ENCODE results near the gene IGF2.

Gene IGF2

DNA sequence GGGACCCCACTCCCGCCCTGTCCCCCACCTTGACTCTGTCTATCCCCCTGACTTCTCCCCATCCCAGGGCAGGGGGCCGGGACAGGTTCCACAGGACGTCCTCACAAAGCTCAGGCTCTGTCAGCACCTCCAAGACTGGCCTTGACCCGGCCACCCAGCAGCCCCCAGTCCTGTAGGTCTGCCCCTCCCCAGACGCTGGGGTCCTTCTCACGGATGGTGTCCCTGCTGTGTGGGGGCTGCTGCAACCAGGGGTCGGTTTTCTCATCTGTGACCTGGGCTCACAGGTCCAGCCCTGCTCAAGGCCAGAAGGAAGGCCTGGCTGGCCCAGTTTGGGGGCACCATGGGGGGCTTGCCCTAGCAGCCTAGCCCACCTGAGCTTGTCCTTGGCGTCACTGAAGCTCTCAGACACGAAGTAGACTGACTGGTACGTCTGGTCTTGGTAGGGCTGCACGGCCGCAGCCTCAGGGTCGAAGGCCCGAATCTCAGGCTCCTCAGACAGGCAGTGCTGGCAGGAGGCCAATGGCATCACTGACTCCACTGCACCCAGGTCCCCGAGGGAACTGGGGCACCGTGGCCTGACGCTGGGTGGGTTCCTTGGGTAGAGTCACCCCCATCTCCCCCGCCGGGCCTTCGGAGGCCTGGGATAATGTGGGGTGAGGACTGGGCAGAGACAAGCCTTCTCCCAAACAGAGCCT, 25.8 kb upstream of the IGF2 start:
- H3K4me3 Mint-ChIP-seq, result no peak overlapping the region
- H3K4me1 Mint-ChIP-seq, result peaks cover 13% of the 10 kb centered on the region
- no peak overlapping the region for H3K27ac Mint-ChIP-seq
- no peaks in the 10 kb centered on the region for H3K27me3 Mint-ChIP-seq (ENCODE audit: low read depth, poor library complexity)
- TF ChIP-seq, protein P1, sequence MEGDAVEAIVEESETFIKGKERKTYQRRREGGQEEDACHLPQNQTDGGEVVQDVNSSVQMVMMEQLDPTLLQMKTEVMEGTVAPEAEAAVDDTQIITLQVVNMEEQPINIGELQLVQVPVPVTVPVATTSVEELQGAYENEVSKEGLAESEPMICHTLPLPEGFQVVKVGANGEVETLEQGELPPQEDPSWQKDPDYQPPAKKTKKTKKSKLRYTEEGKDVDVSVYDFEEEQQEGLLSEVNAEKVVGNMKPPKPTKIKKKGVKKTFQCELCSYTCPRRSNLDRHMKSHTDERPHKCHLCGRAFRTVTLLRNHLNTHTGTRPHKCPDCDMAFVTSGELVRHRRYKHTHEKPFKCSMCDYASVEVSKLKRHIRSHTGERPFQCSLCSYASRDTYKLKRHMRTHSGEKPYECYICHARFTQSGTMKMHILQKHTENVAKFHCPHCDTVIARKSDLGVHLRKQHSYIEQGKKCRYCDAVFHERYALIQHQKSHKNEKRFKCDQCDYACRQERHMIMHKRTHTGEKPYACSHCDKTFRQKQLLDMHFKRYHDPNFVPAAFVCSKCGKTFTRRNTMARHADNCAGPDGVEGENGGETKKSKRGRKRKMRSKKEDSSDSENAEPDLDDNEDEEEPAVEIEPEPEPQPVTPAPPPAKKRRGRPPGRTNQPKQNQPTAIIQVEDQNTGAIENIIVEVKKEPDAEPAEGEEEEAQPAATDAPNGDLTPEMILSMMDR (IDR thresholded peaks at IDR 0.05), result no peak
- DNase-seq, result no peak
- no peaks in the 10 kb centered on the region for H3K36me3 Mint-ChIP-seq (ENCODE audit: low read depth)
- H3K9me3 Mint-ChIP-seq, result no peaks in the 10 kb centered on the region

DNA sequence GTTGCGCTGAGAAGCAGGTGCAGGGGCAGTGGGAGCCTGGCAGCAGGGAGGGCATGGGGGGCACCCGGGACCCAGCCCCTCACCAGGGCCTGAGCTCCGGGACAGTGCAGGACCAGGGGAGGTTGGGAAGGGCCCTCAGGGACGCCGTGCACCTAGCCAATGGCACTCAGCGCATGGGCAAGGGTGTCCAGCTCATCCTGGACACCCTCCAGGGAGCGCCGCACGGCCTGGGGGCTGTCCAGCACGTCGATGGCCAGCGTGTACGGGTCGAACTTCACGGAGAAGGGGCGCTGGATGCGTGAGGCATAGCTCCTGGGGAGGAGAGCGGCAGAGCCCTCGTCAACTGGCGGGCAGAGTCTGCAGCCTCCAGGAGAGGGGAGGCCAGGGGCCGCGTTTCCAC, 24.9 kb upstream of the IGF2 start:
- H3K27ac Mint-ChIP-seq, result no peak overlapping the region
- DNase-seq, result no peak
- TF ChIP-seq, protein P1 (IDR thresholded peaks at IDR 0.05), result no peak
- peaks cover 13% of the 10 kb centered on the region for H3K4me1 Mint-ChIP-seq
- no peak overlapping the region for H3K4me3 Mint-ChIP-seq
- no peaks in the 10 kb centered on the region for H3K9me3 Mint-ChIP-seq
- no peaks in the 10 kb centered on the region for H3K27me3 Mint-ChIP-seq (ENCODE audit: low read depth, poor library complexity)
- no peaks in the 10 kb centered on the region for H3K36me3 Mint-ChIP-seq (ENCODE audit: low read depth)

DNA sequence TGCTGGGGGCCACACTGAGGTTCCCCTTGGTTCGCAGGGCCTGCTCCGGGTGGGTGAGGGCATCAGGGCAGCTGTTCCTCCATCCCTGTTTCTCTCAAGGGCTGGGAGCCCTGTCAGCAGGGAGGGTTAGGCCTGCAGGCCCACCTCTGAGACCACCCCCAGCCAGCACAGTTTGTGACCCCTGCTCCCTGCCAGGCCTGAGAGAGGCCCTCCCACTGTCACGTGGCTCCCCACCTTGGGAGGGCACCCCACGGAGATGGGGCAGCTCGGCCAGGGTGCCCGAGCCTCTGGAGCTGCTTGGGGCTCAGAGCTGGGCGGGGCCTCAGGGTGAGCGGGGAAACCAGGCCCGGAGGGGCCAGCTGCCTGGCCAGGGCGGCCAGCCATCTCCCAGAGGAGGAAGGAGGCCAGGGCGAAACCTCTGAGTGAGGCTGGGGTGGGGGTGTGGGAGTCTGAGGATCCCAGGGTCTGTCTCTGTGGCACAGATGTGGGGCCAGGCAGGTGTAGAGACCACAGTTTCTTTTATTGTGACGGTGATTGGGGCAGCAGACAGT, 24.3 kb upstream of the IGF2 start:
- Mint-ChIP-seq H3K27me3 (ENCODE audit: low read depth, poor library complexity) (no peaks in the 10 kb centered on the region), H3K9me3 (no peaks in the 10 kb centered on the region), H3K36me3 (ENCODE audit: low read depth) (no peaks in the 10 kb centered on the region), H3K4me1 (peaks cover 8% of the 10 kb centered on the region), H3K27ac (no peak overlapping the region), H3K4me3 (no peak overlapping the region)
- no peak for DNase-seq
- TF ChIP-seq, protein P1 (IDR thresholded peaks at IDR 0.05), result no peak

DNA sequence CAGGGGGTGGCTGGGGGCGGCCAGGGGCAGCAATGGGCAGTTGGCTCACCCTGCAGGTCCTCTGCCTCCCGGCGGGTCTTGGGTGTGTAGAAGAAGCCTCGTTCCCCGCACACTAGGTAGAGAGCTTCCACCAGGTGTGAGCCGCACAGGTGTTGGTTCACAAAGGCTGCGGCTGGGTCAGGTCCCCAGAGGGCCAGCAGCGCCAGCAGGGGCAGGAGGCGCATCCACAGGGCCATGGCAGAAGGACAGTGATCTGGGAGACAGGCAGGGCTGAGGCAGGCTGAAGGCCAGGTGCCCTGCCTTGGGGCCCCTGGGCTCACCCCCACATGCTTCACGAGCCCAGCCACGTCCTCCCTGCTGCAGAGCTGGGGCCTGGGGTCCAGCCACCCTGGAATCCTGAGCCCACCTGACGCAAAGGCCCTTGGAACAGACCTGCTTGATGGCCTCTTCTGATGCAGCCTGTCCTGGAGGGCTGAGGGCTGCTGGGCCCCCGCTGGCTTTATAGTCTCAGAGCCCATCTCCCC, 21.6 kb upstream of the IGF2 start, which contains the start of gene INS:
Gene INS, minus strand, starts transcription at position 474 of the 524 bp plus-strand sequence. Its CDS starts 238 bp downstream, at position 236.
- DNase-seq, result no peak
- Mint-ChIP-seq H3K4me1 (no peaks in the 10 kb centered on the region), H3K36me3 (ENCODE audit: low read depth) (no peaks in the 10 kb centered on the region), H3K9me3 (no peaks in the 10 kb centered on the region), H3K27ac (no peak within 1 kb of the TSS), H3K27me3 (ENCODE audit: low read depth, poor library complexity) (no peaks in the 10 kb centered on the region), H3K4me3 (no peak within 1 kb of the TSS)
- TF ChIP-seq, protein P1 (IDR thresholded peaks at IDR 0.05), result no peak

DNA sequence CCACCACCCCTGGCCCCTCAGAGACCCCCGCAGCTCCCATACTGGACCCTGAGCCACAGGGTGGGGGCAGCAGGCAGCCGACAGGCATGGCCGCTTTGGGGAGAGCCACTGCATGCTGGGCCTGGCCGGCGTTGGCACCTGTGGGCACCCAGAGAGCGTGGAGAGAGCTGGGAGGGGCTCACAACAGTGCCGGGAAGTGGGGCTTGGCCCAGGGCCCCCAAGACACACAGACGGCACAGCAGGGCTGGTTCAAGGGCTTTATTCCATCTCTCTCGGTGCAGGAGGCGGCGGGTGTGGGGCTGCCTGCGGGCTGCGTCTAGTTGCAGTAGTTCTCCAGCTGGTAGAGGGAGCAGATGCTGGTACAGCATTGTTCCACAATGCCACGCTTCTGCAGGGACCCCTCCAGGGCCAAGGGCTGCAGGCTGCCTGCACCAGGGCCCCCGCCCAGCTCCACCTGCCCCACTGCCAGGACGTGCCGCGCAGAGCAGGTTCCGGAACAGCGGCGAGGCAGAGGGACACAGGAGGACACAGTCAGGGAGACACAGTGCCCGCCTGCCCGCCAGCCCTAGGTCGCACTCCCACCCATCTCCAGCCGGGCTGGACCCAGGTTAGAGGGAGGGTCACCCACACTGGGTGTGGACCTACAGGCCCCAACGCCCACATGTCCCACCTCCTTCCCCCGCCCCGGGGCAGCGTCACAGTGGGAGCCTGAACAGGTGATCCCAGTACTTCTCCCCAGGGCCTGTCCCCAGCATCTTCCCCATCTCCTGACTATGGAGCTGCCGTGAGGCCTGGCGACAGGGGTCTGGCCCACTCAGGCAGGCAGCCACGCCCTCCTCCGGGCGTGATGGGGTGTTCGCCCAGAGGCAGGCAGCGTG, 20.6 kb upstream of the IGF2 start:
- H3K9me3 Mint-ChIP-seq, result no peaks in the 10 kb centered on the region
- no peak overlapping the region for H3K4me3 Mint-ChIP-seq
- H3K4me1 Mint-ChIP-seq, result no peaks in the 10 kb centered on the region
- TF ChIP-seq, protein P1 (IDR thresholded peaks at IDR 0.05), result no peak
- no peaks in the 10 kb centered on the region for H3K36me3 Mint-ChIP-seq (ENCODE audit: low read depth)
- no peaks in the 10 kb centered on the region for H3K27me3 Mint-ChIP-seq (ENCODE audit: low read depth, poor library complexity)
- H3K27ac Mint-ChIP-seq, result no peak overlapping the region
- no peak for DNase-seq
